ENCODE data around the gene CLTC.
"Not testable (repeated sequence)": the region's sequence is repeated elsewhere in the genome, so short reads cannot be mapped to it uniquely, and the experiment has no call there.

The CLTC gene

DNA sequence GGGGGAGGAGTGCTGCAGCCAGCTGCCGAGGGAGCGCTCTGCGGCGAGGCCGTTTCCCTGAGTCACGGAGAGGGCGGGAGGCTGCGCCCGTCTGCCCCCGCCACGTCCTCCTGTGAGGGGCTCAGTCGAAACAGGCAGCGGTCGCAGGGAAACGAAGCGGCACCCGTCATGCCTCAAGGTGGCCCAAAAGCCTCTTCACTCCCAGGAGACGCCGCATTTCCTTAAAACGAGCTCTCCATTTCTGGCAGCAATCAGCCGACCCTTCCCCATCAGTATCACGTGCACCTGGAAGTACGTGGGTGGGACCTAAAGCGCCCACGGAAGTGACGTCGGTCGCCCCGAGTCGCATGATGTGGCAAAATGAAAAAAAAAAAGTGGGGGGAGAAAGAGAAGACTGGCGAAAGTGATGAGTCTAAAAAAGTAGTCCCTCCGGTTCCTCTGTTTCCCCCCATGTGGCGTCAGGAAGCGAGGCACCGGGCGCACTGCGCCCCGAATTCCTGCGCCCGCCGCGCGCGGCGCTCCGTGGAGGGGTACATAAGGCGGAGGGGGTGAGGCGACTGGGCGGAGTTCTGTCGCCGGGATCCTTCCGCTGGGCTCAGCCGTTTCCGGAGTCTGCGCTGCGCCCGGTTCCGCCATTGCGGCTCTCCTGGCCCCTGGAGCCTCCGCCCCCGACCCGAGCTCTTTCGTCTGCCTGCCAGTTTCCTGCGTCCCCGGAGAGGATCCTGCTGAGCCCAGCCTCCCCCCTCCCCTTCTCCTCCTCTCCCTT is at the start of gene CLTC:
TSS of gene CLTC (plus strand) at position 598 of the 766 bp plus-strand sequence. CDS start 237 bp downstream, outside the sequence.
- in situ Hi-C loops (cut with MboI; ENCODE audit: low pct_unique_long_range_greater_than_20kb, low sequenced_read_pairs) = no loop called here
- peak; percentile 98 for DNase-seq

DNA sequence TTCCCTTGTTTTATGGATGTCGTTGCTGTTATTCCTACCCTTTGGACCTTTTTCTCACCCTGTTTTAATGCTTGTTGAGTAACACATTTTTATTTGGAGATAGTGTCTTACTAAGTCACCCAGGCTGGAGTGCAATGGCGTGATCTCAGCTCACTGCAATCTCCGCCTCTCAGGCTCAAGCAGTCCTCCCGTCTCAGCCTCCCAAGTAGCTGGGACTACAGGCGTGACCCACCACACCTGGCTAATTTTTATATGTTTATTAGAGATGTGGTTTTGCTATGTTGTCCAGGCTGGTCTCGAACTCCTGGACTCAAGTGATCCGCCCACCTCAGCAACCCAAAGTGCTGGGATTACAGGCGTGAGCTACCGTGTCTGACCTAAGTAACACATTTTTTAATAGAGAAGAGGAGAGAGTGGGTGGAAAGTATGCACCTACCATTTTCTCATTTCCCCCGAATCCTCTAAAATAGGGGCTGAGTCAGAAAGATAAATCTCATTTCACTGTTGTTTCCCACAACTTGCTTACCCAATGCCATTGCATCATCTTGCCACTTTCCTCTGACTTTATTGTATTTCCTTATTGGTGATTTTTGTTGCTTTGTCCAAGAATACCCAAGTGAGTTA is 47.3 kb upstream of the CLTC start:
- in situ Hi-C loops (cut with MboI; ENCODE audit: low pct_unique_long_range_greater_than_20kb, low sequenced_read_pairs) = no loop called here
- DNase-seq = no peak

DNA sequence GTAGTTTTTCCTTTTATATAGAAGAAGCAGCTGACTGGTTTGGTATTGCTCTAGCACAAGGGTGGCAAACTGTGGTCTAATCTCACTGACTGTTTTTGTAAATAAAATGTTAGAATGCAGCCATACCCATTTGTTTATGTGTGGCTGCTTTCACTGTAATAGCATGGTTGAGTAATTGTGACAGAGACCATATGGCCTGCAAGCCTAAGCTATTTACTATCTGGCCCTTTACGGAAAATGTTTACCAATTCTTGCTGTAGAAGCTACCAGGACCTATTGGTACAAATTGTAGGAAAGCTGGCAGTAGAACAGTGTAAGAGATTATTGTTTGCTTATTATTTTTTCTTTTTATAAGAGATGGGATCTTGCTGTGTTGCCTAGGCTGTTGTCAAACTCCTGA is 35.5 kb upstream of the CLTC start:
- in situ Hi-C loops (cut with MboI; ENCODE audit: low pct_unique_long_range_greater_than_20kb, low sequenced_read_pairs); DNase-seq: not testable (repeated sequence)

DNA sequence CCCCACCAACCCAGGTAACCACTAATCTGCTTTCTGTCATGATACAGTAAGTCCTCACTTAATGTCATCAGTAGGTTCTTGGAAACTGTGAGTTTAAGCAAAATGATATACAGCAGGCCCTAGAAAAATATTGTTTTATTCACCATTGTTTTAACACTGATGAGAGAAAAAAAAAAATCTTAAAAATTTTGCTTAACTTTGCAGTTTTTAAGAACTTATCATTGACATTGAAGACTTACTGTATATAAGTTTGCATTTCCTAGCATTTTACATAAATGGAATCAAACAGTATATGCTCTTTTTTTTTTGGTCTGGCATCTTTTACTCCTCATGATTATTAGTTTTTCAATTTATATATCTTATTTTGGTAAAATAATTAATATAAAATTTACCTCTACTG is 19.5 kb upstream of the CLTC start:
- no peak for DNase-seq
- in situ Hi-C loops (cut with MboI; ENCODE audit: low pct_unique_long_range_greater_than_20kb, low sequenced_read_pairs) = no loop called here

DNA sequence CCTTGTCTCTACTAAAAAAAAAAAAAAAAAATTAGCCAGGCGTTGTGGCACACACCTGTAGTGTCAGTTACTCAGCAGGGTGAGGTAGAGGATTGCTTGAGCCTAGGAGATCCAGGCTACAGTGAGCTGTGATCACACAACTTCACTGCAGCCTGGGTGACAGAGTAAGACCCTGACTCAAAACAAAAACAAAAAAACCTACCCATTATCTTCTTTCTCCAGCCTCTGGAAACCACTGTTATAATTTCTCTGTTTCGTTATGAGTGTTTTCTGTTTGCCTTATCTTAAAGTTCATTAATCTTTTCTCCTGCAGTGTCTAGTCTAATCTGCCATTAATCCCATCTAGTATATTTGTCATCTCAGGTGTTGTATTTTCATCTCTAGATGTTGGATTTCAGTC is 18.6 kb upstream of the CLTC start:
- in situ Hi-C loops (cut with MboI; ENCODE audit: low pct_unique_long_range_greater_than_20kb, low sequenced_read_pairs) = no loop called here

DNA sequence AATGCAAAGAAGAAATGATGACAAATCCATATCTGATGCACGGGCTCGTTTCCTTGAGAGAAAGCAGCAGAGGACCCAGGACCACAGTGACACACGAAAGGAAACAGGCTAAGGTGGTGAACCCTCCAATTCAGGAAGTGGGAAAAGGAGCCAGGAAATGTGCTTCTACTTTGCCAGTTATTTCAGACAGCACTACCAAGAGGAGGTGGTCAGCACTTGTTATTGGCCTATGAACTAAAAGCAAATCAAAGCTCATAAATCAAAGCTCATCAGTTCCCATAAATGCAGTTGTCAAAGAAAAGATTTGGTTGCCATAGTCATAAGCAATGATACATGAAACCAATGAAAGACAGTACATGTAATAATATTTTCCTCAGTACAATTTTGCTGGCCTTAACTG is 12.6 kb upstream of the CLTC start:
- DNase-seq = peak; percentile 30
- in situ Hi-C loops (cut with MboI; ENCODE audit: low pct_unique_long_range_greater_than_20kb, low sequenced_read_pairs) = no loop called here

More for the DNA sequence above, 18.6 kb upstream of the CLTC start:
- no peak for DNase-seq

DNA sequence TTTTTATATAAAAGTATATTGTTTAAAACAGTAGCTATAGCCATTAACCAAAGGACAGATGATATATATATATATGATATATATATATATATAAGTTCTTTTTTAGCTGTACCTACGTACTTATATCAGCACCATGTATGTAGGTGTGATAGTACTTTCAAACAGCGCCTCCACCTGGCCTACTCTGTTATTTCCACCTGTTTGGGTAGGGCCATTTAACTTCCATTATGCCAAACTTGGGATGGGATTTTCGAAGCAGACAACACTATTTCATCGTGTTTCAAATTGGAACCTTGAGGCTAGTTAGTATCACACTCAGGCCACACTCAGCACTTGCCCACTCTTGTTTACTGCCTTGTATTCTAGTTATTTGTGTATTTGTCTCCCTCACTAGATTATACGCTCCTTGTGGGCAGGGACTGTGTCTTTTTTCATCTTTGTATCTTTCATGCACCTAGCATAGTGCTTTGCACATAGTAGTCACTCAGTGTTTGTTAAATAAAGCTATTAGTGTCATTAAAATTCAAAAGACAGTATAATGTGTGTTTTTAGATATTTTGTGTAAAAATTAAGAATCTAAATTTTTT is 11.8 kb upstream of the CLTC start:
- in situ Hi-C loops (cut with MboI; ENCODE audit: low pct_unique_long_range_greater_than_20kb, low sequenced_read_pairs) = no loop called here
- DNase-seq = peak; percentile 46

DNA sequence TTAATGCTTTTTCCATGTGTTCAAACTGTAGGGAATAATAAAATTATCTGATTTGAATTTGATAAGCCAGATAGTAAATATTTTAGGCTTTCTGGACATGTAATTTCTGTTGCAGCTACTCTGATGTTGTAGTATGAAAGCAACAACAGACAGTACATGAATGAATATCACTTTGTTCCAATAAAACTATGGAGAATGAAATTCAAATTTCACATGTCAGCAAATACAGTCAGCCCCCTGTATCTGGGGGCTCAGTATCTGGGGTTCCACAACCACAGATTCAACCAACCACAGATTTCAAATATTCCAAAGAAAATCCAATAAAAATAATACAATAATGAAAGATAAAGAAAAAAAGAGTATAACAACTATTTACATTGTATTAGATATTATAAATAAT is 8.2 kb upstream of the CLTC start:
- in situ Hi-C loops (cut with MboI; ENCODE audit: low pct_unique_long_range_greater_than_20kb, low sequenced_read_pairs) = no loop called here
- no peak for DNase-seq

DNA sequence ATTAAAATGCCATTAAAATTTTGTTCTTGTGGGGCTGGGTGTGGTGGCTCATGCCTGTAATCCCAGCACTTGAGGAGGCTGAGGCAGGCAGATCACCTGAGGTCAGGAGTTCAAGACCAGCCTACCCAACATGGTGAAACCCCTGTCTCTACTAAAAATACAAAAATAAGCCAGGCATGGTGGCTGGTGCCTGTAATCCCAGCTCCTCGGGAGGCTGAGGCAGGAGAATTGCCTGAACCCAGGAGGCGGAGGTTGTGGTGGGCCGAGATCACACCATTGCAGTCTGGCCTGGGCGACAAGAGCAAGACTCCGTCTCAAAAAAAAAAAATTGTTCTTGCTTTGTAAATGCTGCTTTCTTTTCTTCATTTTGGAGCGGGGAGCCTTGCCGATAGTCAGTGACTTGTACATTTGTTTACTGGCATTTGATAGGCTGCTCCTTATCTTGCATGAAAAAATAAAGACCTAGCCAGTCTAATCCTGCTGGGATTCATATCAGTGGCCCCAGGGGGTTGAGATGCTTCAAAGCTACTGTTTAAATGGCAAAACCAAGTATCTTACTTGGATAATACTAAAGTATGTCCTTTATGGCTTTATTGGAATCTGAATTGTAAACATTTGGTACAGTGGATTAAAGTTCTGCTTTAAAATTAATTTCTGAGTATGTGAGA is 3.3 kb upstream of the CLTC start:
- in situ Hi-C loops (cut with MboI; ENCODE audit: low pct_unique_long_range_greater_than_20kb, low sequenced_read_pairs) = no loop called here
- DNase-seq = no peak

DNA sequence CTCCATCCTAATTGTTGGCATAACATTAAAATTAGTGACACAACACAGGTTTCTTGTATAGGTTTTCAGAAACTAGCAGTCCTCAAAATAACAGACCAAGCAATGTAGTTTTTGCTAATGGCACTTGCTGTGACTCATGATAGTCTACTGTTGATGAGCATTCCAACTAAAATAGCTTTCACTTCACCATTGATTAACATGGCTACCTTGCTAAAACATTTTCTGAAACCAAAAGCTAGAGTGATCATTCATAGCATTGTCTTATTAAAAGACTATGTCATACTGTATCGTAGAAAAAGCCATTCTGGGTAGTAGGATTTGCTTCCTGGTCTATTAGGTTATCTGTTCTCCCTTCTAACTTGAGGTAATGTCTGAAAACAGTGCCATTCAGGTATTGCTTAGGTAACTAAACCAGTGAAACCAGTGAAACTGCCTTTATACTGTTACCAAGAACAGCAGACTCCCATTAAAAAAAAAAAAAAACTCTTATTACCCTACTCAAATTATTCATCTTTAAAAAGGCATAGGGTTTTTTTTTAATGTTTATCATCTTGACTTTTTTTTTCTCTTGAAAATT is 2.5 kb upstream of the CLTC start:
- no peak for DNase-seq
- in situ Hi-C loops (cut with MboI; ENCODE audit: low pct_unique_long_range_greater_than_20kb, low sequenced_read_pairs) = no loop called here

DNA sequence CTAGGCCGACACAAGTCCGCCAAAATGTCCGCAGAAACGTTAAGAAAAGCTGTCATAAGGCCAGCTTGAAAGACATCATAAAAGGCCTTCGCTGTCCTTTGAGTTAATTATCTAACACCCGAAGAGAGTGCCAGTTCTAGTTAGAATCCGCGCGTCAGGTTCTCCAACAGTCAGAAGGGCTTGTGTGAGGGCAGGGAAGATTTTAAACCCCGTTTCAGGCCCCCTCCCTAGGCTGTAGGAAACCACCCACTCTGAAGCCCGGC is 729 bp upstream of the CLTC start:
- DNase-seq = no peak
- in situ Hi-C loops (cut with MboI; ENCODE audit: low pct_unique_long_range_greater_than_20kb, low sequenced_read_pairs) = no loop called here

DNA sequence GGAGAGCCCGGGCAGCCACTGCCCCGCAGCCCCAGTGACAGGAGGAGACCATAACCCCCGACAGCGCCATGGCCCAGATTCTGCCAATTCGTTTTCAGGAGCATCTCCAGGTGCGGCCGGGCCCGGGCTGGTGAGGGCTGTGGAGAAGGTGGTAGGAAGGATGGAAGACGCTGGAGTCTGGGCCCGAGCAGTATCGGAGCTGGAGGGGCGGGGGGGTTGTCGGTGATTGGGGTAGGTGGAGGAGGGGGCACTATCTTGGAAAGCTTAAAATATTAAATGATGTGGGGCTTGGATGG is 317 bp downstream of the CLTC start:
- in situ Hi-C loops (cut with MboI; ENCODE audit: low pct_unique_long_range_greater_than_20kb, low sequenced_read_pairs) = no loop called here
- DNase-seq = no peak

DNA sequence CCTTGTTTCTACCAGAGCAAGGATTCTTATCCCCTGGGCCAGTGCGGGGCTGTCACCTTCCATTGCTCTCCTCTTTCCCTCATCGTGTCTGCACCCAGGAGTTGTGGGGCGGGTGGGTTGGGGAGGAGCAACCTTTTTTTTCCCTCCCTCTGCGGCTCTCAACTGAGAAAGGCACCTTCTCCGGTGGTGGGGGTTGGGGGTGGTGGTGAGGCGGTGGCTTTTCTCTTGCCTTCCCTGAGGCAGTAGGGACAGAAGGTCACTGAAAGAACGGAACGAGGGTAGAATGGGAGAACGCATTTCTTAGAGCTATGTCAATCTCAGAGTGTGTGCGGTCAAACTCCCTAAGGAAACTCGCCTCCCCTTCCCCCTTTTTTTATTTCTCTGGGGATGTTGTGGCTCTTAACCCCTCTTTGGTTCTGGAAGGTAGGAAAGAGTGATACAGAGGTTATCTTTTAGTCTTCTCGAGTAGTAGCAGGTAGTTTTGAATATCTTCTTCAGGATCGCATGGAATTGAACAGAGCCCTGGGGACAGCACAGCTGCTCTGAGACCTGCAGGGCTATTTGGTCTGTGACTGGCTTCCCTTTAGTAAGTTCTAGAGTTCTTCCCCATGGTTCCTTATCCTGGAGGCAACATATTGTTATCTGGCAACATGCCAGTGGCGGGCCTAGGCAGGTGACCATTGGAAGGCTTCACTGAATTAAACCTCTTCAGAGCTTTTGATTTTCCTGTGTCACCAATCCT is 994 bp downstream of the CLTC start:
- DNase-seq = peak; percentile 59
- in situ Hi-C loops (cut with MboI; ENCODE audit: low pct_unique_long_range_greater_than_20kb, low sequenced_read_pairs) = no loop called here

DNA sequence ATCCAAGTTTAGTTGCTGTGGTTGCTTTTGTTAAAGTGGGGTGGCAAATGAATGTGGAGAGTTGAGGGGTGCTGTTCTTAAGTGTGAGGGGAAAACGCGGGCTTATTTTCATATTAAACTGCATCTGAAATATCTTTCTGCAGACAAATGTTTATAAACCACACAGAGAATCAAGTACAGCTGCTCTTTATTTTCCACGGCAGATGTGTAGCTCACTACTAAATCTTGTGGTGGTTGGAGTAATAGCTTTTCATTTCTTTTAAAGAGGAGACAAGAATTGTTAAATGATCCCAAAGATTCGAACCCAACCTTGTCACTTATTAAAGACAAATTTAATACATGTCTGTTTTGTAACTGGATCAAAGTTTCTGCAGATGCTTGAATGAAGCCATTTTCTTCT is 2.1 kb downstream of the CLTC start:
- in situ Hi-C loops (cut with MboI; ENCODE audit: low pct_unique_long_range_greater_than_20kb, low sequenced_read_pairs) = no loop called here
- no peak for DNase-seq

DNA sequence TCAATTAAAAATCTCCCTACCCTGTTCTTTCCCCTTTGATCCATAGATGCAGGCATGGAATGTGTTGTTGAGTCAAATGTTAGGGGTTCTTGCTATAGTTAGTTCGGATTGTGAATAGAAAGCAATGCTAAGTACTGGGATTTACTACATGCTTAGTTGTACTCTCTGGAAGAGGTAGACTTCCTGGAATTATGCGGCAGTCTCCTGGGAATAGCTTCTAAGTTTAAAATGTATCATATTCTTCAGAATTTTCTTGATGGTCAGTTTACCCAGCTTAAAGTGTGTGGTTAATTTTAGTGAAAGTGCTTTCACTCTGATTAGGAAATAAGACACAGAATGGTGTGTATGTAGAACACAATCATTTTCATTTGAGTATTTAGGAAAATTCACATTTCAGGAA is 3.5 kb downstream of the CLTC start:
- no peak for DNase-seq
- in situ Hi-C loops (cut with MboI; ENCODE audit: low pct_unique_long_range_greater_than_20kb, low sequenced_read_pairs) = no loop called here

DNA sequence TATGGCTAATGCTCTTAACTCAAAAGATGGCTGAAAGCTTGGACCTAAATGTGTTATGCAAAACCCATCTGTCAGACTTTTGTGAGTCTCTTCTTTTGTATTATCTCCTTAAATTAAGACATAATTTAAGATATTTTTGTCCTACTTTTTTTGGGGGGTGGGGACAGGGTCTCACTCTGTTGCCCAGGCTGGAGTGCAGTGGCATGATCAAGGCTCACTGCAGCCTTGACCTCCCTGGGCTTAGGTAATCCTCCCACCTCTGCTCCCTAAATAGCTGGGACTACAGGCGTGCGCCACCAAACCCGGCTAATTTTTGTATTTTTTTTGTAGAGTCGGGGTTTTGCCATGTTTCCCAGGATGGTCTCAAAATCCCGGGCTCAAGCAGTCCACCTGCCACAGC is 7.1 kb downstream of the CLTC start:
- no peak for DNase-seq
- in situ Hi-C loops (cut with MboI; ENCODE audit: low pct_unique_long_range_greater_than_20kb, low sequenced_read_pairs) = no loop called here

DNA sequence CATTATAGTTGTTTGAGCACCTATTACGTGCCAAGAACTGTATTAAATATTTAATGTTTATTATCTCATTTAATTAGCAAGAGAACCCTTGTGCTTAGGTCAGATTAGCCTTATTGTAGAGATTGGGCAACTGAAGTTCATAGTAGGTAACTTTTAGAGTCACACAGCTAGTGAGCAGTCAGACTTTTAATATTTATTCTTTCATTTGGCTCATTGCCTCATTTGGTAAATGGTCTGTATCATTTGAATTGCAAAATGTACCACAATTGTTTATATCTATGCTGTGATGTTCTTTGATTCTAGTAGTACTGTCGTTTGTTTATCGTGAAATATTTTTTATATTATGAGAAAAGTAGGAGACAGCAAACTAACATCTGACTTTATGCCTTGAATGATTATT is 7.6 kb downstream of the CLTC start:
- in situ Hi-C loops (cut with MboI; ENCODE audit: low pct_unique_long_range_greater_than_20kb, low sequenced_read_pairs) = no loop called here

DNA sequence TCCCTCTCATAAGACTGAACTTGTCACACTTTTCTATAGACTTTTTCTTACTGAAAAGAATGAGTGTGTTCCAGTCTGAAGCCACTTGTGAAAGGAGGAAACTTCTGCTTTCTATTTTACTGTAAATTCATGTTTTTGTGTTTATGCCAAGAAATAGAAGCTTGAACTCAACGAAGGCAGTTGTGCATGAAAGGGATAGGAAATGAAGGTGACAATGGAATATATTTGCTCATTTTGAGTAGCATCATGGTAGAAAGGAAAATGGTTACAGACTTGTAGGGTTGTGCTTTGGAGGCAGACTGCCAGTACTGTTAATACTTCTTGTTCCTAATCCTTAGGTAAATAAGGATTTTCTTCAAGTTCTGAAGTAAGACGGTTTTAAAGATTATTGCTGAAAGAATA is 8.1 kb downstream of the CLTC start:
- in situ Hi-C loops (cut with MboI; ENCODE audit: low pct_unique_long_range_greater_than_20kb, low sequenced_read_pairs) = no loop called here
- DNase-seq = peak; percentile 35

More for the DNA sequence above, 7.6 kb downstream of the CLTC start:
- no peak for DNase-seq

DNA sequence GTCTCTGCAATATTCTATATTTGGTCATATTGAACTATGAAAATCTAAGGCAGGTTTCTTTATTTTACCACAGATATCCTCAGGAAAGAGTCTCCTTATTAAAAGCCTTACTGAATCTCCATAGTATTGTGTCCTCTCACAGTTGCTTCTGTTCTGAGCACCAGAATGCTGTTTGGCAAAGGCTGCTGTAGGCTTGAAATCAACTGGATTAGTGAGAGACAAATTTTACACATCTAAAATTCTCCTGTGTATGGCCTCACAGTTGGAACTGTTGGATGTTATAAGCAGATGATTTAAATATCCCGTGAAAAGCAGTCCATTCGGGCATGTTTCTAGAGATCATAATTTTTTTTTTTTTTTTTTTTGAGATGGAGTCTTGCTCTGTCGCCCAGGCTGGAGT is 9.5 kb downstream of the CLTC start:
- DNase-seq = no peak
- in situ Hi-C loops (cut with MboI; ENCODE audit: low pct_unique_long_range_greater_than_20kb, low sequenced_read_pairs) = no loop called here

DNA sequence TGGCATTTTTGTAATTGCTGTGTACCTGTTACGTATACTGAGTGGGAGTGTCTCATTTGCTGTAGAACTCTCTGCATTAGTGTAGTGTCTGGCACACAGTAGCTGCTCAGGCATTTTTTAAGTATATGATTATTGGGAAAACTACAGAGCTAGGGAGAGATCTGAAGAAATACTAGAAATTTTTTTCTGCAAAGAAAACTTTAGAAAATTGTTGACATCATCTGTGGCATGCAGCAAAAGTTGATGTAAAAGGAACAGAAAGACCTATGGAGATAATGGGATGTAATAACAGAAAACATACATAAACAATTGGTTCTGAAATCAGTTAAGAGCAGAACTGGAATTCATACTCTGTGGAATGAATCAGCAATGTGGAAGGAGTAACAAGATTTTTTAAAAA is 11.6 kb downstream of the CLTC start:
- DNase-seq = no peak
- in situ Hi-C loops (cut with MboI; ENCODE audit: low pct_unique_long_range_greater_than_20kb, low sequenced_read_pairs) = no loop called here
